Tibial nerve (tissue), 4 donors: ENCODE results near the gene OSBPL3.

Source experiments
- EP300 ChIP-seq, 2 donors: sonication (generic); formaldehyde crosslinking; IDR thresholded peaks; one replicate each; pipeline ENCODE4 v1.6.1; 2017; ENCODE audit warnings: antibody characterized with exemption in 2 of 2, mild to moderate bottlenecking in 1 of 2
- POLR2A ChIP-seq, 2 donors: fragments of 450-650 bp; IDR thresholded peaks; one replicate each; pipeline ENCODE4 v1.6.1; 2017; ENCODE audit warnings: antibody characterized with exemption in 2 of 2, mild to moderate bottlenecking in 2 of 2, moderate library complexity in 2 of 2
- TF ChIP-seq, protein P1 (sequence below), 5 experiments: fragments of 200-600 bp in 3 of 5; fragments of 450-650 bp in 2 of 5; sonication (generic) in 3 of 5; IDR thresholded peaks; one replicate each; pipeline ENCODE4 v1.5.1; 2016 to 2019; ENCODE audit warnings: antibody characterized with exemption in 5 of 5, mild to moderate bottlenecking in 3 of 5, moderate library complexity in 2 of 5

DNA sequence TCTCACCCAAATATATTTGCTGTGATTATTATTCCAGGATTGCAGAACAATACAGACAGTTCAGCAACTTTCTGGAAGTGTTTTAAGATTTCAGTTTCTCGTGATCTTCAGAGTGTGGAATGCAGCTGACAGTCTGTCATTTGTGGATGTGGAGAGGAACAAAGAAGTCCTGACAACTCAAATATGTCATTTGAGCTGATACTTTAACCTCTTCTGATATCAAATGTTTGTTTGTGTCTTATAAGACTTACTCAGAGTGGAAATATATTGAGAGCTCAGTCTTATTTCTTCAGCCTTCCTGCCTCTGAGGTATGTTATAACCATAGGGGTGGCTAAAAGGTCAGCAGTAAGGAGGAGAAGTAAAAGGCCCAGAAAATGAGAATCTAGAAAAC lies 96.4 kb downstream of the OSBPL3 start:
- TF ChIP-seq, protein P1, sequence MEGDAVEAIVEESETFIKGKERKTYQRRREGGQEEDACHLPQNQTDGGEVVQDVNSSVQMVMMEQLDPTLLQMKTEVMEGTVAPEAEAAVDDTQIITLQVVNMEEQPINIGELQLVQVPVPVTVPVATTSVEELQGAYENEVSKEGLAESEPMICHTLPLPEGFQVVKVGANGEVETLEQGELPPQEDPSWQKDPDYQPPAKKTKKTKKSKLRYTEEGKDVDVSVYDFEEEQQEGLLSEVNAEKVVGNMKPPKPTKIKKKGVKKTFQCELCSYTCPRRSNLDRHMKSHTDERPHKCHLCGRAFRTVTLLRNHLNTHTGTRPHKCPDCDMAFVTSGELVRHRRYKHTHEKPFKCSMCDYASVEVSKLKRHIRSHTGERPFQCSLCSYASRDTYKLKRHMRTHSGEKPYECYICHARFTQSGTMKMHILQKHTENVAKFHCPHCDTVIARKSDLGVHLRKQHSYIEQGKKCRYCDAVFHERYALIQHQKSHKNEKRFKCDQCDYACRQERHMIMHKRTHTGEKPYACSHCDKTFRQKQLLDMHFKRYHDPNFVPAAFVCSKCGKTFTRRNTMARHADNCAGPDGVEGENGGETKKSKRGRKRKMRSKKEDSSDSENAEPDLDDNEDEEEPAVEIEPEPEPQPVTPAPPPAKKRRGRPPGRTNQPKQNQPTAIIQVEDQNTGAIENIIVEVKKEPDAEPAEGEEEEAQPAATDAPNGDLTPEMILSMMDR (IDR thresholded peaks at IDR 0.05) = no peak
- TF ChIP-seq EP300 (IDR thresholded peaks at IDR 0.05) (no peak), POLR2A (IDR thresholded peaks at IDR 0.05) (no peak)
